ENCODE results near the gene CCS. TPM values are rescaled to one million over a fixed set of nuclear protein-coding genes. Genes with fewer than 3 reads are reported as not detected.

The CCS gene
- total and polyA plus RNA-seq, 9 of the 15 experiments (the other 6 are each of a cell fraction or from before 2014, with no cell fraction given) = 1.1 to 46.6 (median 26.8) TPM

DNA sequence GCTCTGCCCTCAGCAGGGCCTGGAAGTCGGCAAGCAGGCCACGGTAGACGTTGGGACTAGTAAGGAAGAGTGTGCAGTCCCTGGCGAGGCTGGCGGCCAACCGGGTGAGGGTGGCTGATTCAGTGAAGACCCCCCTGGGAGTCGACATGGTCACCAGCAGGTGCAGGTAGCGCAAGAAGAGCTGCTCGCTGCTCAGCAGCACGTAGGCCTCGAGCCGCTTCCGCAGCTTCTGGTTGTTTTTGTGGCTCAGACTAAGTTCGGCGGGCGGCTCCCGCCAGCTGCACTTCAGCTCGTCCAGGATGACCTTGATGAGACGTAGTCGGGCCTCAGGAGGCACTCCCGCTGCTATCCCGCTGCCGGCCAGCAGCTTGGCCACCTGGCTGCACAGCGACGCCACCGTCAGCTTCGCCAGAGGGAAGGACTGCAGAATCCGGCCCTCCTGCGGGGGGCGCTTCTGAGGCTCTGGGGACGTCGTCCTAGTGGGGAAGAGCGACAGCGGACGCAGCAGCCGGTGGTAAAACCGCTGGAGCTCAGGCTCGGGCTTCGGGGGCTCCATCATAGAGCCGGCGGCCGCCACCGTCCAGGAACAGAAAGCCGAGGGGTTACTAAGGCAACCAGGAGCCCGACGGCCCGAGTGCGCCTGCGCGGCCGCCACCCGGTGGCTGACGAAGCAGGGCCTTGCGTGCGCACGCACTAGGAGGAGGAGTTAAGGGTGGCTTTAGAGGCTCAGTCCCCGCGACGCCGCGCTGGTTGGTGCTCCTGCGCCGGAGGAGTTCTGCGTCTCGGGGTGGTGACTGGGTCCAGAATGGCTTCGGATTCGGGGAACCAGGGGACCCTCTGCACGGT is at the start of gene CCS, which contains the start of gene CCDC87 (continued):
- TF ChIP-seq CBX3 (IDR thresholded peaks at IDR 0.05; ENCODE audit: borderline replicate concordance in 1 of 2, low read length in 2 of 2) (peak in 1 of 2 experiments; percentile 80; a peak in 1 of 3 replicates), MCM3 (IDR thresholded peaks at IDR 0.05) (no peak), ADNP (tag; IDR thresholded peaks at IDR 0.05) (no peak), DIDO1 (tag; IDR thresholded peaks at IDR 0.05; ENCODE audit: low read depth) (no peak), NFATC3 (IDR thresholded peaks at IDR 0.05) (no peak), SNIP1 (IDR thresholded peaks at IDR 0.05; ENCODE audit: low read depth) (no peak), CCAR2 (IDR thresholded peaks at IDR 0.05; ENCODE audit: low read depth, low read length) (no peak), NR2F6 (CRISPR knock-in tag; IDR thresholded peaks at IDR 0.05) (no peak), ZNF134 (CRISPR knock-in tag; conservative IDR thresholded peaks at IDR 0.05) (no peak), RBM22 (IDR thresholded peaks at IDR 0.05; ENCODE audit: low read depth, low read length, poor library complexity, severe bottlenecking) (peak; percentile 42)
- TF ChIP-seq, protein P1, sequence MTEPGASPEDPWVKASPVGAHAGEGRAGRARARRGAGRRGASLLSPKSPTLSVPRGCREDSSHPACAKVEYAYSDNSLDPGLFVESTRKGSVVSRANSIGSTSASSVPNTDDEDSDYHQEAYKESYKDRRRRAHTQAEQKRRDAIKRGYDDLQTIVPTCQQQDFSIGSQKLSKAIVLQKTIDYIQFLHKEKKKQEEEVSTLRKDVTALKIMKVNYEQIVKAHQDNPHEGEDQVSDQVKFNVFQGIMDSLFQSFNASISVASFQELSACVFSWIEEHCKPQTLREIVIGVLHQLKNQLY (CRISPR knock-in tag; conservative IDR thresholded peaks at IDR 0.05) = no peak
- TF ChIP-seq, protein P2, sequence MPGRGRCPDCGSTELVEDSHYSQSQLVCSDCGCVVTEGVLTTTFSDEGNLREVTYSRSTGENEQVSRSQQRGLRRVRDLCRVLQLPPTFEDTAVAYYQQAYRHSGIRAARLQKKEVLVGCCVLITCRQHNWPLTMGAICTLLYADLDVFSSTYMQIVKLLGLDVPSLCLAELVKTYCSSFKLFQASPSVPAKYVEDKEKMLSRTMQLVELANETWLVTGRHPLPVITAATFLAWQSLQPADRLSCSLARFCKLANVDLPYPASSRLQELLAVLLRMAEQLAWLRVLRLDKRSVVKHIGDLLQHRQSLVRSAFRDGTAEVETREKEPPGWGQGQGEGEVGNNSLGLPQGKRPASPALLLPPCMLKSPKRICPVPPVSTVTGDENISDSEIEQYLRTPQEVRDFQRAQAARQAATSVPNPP (IDR thresholded peaks at IDR 0.05; ENCODE audit: borderline replicate concordance, insufficient read depth, insufficient read length) = no peak
- TF ChIP-seq, protein P3, sequence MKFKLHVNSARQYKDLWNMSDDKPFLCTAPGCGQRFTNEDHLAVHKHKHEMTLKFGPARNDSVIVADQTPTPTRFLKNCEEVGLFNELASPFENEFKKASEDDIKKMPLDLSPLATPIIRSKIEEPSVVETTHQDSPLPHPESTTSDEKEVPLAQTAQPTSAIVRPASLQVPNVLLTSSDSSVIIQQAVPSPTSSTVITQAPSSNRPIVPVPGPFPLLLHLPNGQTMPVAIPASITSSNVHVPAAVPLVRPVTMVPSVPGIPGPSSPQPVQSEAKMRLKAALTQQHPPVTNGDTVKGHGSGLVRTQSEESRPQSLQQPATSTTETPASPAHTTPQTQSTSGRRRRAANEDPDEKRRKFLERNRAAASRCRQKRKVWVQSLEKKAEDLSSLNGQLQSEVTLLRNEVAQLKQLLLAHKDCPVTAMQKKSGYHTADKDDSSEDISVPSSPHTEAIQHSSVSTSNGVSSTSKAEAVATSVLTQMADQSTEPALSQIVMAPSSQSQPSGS (CRISPR knock-in tag; IDR thresholded peaks at IDR 0.05) = no peak
- TF ChIP-seq, protein P4, sequence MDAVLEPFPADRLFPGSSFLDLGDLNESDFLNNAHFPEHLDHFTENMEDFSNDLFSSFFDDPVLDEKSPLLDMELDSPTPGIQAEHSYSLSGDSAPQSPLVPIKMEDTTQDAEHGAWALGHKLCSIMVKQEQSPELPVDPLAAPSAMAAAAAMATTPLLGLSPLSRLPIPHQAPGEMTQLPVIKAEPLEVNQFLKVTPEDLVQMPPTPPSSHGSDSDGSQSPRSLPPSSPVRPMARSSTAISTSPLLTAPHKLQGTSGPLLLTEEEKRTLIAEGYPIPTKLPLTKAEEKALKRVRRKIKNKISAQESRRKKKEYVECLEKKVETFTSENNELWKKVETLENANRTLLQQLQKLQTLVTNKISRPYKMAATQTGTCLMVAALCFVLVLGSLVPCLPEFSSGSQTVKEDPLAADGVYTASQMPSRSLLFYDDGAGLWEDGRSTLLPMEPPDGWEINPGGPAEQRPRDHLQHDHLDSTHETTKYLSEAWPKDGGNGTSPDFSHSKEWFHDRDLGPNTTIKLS (IDR thresholded peaks at IDR 0.05; ENCODE audit: borderline replicate concordance, low read depth) = peak; percentile 73; the same call in 1 of the 2 replicates
- TF ChIP-seq, protein P5, sequence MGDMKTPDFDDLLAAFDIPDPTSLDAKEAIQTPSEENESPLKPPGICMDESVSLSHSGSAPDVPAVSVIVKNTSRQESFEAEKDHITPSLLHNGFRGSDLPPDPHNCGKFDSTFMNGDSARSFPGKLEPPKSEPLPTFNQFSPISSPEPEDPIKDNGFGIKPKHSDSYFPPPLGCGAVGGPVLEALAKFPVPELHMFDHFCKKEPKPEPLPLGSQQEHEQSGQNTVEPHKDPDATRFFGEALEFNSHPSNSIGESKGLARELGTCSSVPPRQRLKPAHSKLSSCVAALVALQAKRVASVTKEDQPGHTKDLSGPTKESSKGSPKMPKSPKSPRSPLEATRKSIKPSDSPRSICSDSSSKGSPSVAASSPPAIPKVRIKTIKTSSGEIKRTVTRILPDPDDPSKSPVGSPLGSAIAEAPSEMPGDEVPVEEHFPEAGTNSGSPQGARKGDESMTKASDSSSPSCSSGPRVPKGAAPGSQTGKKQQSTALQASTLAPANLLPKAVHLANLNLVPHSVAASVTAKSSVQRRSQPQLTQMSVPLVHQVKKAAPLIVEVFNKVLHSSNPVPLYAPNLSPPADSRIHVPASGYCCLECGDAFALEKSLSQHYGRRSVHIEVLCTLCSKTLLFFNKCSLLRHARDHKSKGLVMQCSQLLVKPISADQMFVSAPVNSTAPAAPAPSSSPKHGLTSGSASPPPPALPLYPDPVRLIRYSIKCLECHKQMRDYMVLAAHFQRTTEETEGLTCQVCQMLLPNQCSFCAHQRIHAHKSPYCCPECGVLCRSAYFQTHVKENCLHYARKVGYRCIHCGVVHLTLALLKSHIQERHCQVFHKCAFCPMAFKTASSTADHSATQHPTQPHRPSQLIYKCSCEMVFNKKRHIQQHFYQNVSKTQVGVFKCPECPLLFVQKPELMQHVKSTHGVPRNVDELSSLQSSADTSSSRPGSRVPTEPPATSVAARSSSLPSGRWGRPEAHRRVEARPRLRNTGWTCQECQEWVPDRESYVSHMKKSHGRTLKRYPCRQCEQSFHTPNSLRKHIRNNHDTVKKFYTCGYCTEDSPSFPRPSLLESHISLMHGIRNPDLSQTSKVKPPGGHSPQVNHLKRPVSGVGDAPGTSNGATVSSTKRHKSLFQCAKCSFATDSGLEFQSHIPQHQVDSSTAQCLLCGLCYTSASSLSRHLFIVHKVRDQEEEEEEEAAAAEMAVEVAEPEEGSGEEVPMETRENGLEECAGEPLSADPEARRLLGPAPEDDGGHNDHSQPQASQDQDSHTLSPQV (IDR thresholded peaks at IDR 0.05) = peak; percentile 58; the same call in 1 of the 2 replicates
- TF ChIP-seq, protein P6, sequence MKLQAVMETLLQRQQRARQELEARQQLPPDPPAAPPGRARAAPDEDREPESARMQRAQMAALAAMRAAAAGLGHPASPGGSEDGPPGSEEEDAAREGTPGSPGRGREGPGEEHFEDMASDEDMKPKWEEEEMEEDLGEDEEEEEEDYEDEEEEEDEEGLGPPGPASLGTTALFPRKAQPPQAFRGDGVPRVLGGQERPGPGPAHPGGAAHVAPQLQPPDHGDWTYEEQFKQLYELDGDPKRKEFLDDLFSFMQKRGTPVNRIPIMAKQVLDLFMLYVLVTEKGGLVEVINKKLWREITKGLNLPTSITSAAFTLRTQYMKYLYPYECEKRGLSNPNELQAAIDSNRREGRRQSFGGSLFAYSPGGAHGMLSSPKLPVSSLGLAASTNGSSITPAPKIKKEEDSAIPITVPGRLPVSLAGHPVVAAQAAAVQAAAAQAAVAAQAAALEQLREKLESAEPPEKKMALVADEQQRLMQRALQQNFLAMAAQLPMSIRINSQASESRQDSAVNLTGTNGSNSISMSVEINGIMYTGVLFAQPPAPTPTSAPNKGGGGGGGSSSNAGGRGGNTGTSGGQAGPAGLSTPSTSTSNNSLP (IDR thresholded peaks at IDR 0.05; ENCODE audit: borderline replicate concordance, low read depth, low read length) = no peak
